ENCODE data around the gene PTPRG. TPM values are rescaled to one million over a fixed set of nuclear protein-coding genes. Genes with fewer than 3 reads are reported as not detected.

The PTPRG gene
- total RNA-seq, 1 donor from 2014 or later, result 3.7 TPM

DNA sequence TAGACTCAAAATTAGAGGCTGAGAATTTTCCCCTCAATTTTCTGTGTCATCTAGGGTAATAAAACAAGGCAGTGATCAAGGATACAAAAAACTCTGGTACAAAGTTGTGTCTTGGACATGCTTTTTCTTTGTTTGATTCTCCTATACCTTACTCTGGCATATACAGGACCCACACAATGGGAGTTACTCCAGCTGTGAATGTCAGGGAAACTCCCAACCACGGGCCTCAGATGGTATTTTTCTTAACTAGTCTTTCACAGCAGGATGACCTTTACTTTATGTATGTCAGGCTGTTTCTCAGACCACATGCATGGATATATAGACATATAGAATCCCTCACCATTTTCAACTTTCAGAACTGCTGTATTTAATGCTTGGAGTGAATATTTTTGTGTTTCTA, 770.6 kb downstream of the PTPRG start:
- Mint-ChIP-seq H3K9me3 (no peaks in the 10 kb centered on the region), H3K4me3 (no peak overlapping the region), H3K4me1 (ENCODE audit: low read depth) (no peaks in the 10 kb centered on the region), H3K36me3 (ENCODE audit: low read depth) (no peaks in the 10 kb centered on the region), H3K27ac (no peak overlapping the region), H3K27me3 (ENCODE audit: insufficient read depth) (no peaks in the 10 kb centered on the region)
- intact Hi-C loops (cut with micrococcal nuclease), result loop anchor here (2.0 kb wide), 1 partner anchor 229 kb away; no protein-coding TSS in a partner anchor
- no peak for DNase-seq (ENCODE audit: low spot score)

GRCh38 chr3:62332835-62333244, 771.5 kb downstream of the PTPRG start:
- intact Hi-C loops (cut with micrococcal nuclease), result loop anchor here (2.0 kb wide), 1 partner anchor 228 kb away; no protein-coding TSS in a partner anchor
- no peak overlapping the region for H3K27ac Mint-ChIP-seq

DNA sequence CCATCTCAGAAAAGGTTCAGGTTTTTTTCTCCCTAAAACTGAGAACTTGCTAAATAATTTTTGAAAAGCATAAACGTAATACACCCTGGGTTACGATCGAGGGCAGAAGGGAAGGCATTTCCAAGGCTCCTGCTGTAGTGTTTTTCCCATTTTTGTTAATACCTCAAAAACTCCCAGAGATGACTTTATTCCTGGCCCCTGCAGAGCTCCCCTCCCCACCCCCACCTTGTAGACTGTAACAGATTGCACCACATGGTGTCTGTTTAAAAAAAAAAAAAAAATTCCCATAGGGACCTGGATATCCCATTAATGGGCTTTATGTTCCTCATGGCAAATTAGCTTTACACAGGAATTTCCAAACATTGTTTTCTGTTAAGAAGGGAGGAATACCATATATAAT, 773.8 kb downstream of the PTPRG start:
- Mint-ChIP-seq H3K27ac (no peak overlapping the region), H3K4me3 (no peak overlapping the region), H3K4me1 (ENCODE audit: low read depth) (no peaks in the 10 kb centered on the region), H3K36me3 (ENCODE audit: low read depth) (no peaks in the 10 kb centered on the region), H3K9me3 (no peaks in the 10 kb centered on the region), H3K27me3 (ENCODE audit: insufficient read depth) (peaks cover 3% of the 10 kb centered on the region)
- intact Hi-C loops (cut with micrococcal nuclease), result no loop called here
- no peak for DNase-seq (ENCODE audit: low spot score)

More at GRCh38 chr3:62332835-62333244, 771.5 kb downstream of the PTPRG start:
- Mint-ChIP-seq H3K4me1 (ENCODE audit: low read depth) (no peaks in the 10 kb centered on the region), H3K9me3 (no peaks in the 10 kb centered on the region), H3K36me3 (ENCODE audit: low read depth) (no peaks in the 10 kb centered on the region), H3K27me3 (ENCODE audit: insufficient read depth) (peaks cover 3% of the 10 kb centered on the region), H3K4me3 (no peak overlapping the region)
- no peak for DNase-seq (ENCODE audit: low spot score)

DNA sequence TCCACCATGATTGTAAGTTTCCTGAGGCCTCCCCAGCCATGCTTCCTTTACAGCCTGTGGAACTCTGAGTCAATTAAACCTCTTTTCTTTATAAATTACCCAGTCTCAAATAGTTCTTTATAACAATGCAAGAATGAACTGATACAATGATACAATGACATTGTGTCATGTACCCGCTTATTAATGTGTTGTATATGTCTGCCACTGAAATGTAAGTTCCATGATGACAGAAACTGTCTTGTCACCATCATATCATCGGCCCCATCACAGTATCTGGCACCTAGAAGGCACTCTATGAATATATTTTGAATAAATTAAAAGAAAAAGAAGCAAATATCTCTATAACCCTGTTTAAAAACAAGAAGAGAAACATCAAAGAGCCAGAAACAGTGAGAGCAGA, 782.4 kb downstream of the PTPRG start:
- Mint-ChIP-seq H3K27me3 (ENCODE audit: insufficient read depth) (no peaks in the 10 kb centered on the region), H3K4me3 (no peak overlapping the region), H3K36me3 (ENCODE audit: low read depth) (no peaks in the 10 kb centered on the region), H3K9me3 (no peaks in the 10 kb centered on the region), H3K4me1 (ENCODE audit: low read depth) (no peaks in the 10 kb centered on the region), H3K27ac (no peak overlapping the region)
- intact Hi-C loops (cut with micrococcal nuclease), result no loop called here
- DNase-seq (ENCODE audit: low spot score), result no peak

Data from activated T-helper 1 cell treated with anti-CD3 and anti-CD28 coated beads, Interleukin-12 subunit alpha, Interleukin-12 subunit beta, Interleukin-2, Interleukin-4 antibody, amounts not matched to agents 30 ng/mL and 10 ng/mL and 1 ng/mL, durations not matched to agents 14 hours and 24 hours and 36 hours (primary cell).